Activated CD8-positive, alpha-beta memory T cell treated with anti-CD3 and anti-CD28 coated beads, Interleukin-2, amount 50 U/mL, for 1 hour (primary cell): ENCODE measurements around the gene JAK3.
"Not testable (repeated sequence)": the region's sequence is repeated elsewhere in the genome, so short reads cannot be mapped to it uniquely, and the experiment has no call there.

Source experiments
- DNase-seq: peaks from one replicate; pipeline ENCODE4 v3.0.0-alpha.2; 2020; ENCODE audit errors: extremely low read depth

Gene JAK3

DNA sequence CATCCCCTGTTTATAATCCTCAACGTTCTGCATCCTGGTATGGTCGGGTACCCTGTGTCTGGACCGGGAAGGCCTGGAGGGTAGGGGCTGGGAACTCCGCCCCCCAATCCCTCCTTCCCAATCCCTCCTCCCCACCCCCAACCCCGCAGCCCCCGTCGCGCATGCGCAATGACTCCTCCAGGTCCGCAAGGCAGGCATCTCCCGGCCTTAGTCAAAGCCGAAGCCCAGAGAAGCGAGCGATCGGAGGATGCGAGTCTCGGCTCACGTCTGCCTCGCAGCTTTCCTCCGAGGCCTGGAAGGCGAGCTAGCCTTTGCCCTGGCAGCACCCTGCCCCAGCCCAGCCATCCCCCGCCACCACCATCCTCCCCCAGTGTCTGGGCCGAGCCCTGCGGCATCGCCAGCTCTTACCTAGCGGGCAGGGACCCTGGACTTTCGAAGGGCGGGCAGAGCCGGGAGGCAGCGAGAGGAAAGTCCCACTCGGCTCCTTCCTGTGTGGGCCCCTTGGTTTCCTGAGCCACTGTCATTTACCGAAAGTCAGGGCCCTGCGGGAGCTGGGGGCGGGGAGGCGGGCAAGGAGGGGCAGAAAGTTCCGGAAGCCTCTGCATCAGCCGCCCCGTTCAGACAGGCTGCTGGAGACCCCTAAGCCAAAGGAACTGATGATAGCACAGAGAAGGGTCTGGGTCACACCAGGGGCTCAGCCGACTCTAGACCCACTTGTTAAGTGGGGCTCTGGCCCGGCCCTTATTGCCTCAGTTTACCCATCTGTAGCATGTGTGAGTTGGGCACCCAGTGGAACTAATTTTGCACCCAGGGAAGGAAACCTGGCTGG is at the start of gene JAK3:
JAK3 (minus strand) TSS at position 445 of the 829 bp plus-strand sequence. CDS start 3,565 bp downstream, outside the sequence.
- peak; percentile 64 for DNase-seq

DNA sequence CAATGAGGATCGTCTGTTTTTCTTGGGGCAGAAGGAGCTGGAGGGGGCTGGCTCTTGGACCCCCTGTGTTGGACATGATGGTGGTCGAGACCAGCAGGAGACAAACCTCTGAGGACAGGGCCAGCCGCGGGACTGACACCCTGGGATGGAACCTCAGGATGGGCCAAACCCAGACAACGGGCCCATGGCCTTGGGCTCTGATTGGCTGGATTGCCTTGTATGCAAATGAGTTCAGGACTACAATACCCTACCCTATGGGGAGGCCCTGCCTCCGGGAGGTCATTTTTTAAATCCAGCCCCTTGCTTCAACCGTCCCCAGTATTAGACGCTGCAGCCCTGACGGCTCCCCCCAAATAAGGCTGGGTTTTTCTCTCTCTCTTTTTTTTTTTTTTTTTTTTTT is 46.0 kb upstream of the JAK3 start:
- no peak for DNase-seq

DNA sequence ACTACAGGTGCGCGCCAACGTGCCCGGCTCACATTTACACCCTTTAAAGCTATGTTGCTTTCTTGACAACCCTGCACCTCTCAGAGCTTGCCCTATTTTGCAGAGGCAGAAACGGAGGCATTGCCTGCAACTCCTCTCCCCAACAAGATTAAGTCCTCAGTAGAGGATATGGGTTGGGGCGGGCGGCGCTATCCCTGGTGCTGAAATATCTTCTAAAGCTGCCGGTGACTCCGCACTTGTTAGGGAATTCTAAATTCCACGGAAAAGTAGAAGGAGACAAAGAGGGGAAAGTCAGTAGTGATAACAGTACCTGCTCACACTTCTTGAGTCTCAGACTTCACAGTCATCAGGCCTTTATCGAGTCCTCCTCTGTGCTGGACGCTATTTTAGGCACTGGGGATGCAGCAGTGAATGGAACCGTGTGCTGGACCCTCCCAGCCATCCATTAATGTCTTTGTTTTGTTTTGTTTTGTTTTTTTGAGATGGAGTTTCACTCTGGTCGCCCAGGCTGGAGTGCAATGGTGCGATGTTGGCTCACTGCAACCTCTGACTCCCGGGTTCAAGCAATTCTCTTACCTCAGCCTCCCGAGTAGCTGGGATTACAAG is 41.9 kb upstream of the JAK3 start:
- DNase-seq: no peak

DNA sequence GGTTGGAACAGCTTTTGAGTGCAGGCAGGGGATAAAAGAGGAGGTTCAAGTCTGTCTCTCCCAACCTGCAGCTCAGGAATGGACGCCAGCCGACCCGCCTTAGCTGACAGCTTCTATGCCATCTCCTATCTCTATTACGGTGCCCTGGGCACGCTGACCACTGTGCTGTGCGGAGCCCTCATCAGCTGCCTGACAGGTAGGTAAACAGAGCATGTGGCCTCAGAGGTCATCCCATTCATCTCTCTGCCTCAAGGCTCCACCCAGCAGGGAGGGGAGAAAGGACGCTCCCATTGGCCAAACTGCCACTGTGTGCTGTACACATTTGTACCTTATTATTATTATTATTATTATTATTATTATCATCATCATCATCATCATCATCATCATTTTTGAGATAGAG is 40.5 kb upstream of the JAK3 start:
- DNase-seq: no peak

DNA sequence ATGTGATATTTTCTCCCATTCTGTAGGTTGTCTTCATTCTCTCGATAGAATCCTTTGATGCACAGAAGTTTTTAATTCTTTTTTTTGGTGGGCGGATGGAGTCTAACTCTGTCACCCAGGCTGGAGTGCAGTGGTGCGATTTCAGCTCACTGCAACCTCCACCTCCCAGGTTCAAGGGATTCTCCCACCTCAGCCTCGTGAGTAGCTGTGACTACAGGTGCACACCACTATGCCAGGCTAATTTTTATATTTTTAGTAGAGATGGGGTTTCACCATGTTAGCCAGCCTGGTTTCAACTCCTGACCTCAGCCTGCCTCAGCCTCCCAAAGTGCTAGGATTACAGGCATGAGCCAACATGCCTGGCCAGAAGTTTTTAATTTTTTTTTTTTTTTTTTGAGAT is 39.4 kb upstream of the JAK3 start:
- DNase-seq: not testable (repeated sequence)

DNA sequence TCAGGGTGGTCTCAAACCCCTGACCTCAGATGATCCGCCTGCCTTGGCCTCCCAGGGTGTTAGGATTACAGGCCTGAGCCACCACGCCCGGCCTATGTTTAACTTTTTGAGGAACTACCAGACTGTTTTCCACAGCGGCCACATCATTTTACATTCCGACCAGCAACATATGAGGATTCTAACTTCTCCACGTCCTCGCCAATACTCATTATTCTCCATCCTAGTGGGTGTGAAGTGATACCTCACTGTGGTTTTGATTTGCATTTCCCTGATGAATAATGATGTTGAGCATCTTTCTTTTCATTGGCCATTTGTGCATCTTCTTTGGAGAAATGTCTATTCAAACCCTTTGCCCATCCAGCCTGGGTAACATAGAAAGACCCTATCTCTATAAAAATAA is 38.7 kb upstream of the JAK3 start:
- DNase-seq: no peak

DNA sequence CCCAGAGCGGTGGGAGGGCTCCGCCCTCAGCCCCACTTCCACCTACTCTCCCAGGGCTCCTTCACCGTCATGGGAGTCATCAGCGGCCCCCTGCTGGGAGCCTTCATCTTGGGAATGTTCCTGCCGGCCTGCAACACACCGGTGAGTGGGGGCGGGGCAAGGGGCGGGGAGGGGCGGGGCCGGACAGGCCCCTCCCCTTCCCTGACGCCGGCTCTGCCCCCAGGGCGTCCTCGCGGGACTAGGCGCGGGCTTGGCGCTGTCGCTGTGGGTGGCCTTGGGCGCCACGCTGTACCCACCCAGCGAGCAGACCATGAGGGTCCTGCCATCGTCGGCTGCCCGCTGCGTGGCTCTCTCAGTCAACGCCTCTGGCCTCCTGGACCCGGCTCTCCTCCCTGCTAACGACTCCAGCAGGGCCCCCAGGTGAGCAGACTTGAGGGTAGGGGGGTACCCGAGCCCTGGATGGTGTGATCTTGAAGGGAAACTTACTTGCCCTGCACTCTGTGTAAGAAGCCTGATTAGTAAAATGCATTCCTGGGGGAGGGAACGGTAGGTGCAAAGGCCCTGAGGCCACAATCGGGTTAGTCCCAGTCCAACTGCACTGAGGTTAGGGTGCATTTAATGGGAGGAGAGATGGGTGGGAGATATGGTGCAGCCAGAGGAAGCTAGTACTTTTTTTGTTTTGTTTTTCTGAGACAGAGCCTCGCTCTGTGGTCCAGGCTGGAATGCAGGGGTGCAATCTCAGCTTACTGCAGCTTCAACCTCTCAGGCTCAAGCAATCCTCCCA is 36.0 kb upstream of the JAK3 start:
- DNase-seq: no peak

DNA sequence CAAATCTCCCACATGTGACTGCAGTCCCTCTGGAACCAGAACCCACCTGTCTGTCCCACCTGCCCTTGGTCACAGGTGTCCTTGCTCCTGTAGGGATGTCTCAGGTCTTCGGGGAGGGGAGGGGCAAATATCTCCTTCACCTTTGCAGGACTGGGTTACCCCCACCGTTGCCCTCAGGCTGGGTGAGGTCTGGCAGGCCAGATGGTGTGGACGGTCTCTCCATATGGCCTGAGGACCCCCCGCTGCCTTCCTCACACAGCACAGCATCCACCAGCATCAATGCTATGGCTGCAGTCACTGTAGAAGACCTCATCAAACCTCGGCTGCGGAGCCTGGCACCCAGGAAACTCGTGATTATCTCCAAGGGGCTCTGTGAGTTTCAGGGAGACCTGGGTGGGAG is 33.9 kb upstream of the JAK3 start:
- no peak for DNase-seq

GRCh38 chr19:17879466-17879865 is 31.7 kb upstream of the JAK3 start:
- DNase-seq: no peak

GRCh38 chr19:17877696-17878095 is 29.9 kb upstream of the JAK3 start:
- DNase-seq: no peak

GRCh38 chr19:17874758-17875135 is 27.0 kb upstream of the JAK3 start:
- no peak for DNase-seq

DNA sequence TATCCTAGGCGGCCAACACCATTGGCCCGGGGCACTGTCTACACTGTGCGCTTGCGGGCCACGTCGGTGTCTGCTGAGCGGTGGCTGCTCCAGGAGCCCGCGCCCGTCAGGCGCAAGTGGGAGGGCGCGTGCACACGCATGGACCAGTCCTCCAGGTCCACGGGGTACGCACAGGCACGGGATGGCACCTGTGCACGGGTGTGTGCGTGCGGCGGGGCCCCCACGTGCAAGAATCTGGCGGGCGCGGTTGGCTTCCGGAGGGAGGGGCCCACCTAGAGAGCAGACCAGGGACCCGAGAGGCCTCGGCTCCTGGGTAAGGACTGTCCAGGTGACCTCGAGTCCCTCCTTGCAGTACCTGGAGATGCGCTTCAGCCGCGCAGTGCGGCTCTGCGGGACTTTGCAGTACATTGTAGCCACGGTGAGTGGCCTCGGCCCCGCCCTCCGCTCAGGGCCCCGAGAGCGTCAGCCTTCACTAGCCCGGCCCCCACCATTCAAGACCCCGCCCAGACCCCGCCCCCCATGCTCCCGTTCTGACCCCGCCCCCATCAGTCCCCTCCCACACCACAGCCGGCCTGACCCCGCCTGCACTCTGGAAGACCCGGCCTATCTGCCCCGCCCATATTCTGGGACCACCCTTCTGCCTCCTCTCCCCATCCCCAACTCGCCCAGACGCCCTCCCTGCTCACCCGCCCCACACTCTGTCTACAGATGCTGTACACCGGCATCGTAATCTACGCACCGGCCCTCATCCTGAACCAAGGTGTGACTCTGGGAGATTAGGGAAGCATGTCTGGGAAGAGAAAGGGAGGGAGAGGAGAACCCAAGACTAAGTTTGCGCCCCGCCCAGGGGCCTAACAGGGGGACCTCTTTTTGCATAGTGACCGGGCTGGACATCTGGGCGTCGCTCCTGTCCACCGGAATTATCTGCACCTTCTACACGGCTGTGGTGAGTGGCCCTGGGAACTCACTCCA is 26.3 kb upstream of the JAK3 start:
- DNase-seq: peak; percentile 26

DNA sequence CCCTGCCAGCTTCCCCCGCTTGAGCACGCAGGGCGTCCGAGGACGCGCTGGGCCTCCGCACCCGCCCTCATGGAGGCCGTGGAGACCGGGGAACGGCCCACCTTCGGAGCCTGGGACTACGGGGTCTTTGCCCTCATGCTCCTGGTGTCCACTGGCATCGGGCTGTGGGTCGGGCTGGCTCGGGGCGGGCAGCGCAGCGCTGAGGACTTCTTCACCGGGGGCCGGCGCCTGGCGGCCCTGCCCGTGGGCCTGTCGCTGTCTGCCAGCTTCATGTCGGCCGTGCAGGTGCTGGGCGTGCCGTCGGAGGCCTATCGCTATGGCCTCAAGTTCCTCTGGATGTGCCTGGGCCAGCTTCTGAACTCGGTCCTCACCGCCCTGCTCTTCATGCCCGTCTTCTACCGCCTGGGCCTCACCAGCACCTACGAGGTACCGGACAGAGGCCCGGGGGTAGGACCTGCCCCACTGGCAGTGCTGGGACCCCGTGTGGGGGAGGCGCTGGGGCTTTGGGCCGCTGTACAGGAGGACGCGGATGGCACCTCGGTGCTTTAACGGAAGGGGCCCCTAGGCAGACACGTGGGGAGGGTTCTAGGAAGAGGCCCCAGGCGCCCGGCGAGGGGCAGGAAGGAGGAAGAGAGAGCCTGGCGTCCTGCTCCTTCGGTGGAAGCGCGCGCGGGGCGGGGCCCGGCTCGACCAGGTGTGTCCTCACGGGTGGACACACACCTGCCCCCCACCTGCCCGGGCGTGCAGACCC is 24.6 kb upstream of the JAK3 start:
- no peak for DNase-seq

- DNase-seq: no peak
Observed at GRCh38 chr19:17871878-17872250, 24.1 kb upstream of the JAK3 start, which contains the start of gene SLC5A5. Gene SLC5A5 (plus strand): TSS chr19:17871945. CDS start chr19:17872320, 375 bp downstream.

DNA sequence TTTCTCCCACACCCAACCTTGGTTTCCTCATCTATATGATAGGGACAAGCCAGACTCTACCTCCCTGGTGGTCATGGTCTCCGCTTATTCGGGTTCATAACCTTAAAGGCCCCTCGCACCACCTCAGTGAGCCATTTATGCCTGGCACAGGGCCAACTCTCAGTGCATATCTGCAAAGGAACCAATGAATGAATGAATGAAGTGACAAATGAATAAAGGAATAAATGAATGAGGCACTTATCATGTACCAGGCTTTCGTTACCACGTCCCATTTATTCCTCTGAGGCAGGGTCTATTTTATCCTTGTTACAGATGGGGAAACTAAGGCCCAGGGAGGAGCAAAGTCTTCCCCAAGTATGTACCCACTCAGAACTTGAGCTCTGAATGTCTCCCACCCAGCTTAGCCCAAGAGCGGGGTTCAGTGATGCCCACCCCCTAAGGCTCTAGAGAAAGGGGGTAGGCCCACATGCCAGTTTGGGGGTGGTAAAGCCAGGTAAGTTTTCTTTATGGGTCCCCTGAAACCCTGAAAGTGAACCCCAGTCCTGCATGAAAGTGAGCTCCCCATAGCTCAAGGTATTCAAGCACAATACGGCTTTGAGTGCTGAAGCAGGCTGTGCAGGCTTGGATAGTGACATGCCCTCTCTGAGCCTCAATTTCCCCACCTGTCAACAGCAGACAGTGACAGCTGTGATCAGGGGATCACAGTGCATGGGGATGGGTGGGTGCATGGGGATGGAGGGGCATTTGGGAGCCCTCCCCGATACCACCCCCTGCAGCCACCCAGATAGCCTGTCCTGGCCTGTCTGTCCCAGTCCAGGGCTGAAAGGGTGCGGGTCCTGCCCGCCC is 23.5 kb upstream of the JAK3 start:
- DNase-seq: no peak

DNA sequence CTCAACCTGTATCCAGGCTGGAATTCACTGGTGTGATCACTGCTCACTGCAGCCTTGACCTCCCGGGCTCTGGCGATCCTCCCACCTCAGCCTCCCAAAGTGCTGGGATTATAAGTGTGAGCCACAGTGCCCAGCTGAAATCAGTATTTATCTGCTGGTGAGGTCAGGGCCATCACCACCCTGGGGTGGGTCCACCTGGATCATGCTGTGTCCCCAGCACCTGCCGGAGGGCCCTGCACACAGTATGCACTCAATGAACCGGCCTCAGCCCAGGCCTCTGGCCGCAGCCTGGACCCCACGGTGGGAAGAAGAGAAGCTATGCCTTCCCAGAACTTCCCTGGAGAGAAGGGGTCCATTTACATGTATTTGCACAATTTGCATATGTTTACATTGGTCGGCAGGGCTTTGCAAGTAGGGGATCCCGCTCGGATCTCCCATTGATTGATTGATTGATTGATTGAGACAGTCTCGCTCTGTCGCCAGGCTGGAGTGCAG is 21.4 kb upstream of the JAK3 start:
- no peak for DNase-seq

- DNase-seq: no peak
Observed at GRCh38 chr19:17868669-17869068, 20.9 kb upstream of the JAK3 start.

DNA sequence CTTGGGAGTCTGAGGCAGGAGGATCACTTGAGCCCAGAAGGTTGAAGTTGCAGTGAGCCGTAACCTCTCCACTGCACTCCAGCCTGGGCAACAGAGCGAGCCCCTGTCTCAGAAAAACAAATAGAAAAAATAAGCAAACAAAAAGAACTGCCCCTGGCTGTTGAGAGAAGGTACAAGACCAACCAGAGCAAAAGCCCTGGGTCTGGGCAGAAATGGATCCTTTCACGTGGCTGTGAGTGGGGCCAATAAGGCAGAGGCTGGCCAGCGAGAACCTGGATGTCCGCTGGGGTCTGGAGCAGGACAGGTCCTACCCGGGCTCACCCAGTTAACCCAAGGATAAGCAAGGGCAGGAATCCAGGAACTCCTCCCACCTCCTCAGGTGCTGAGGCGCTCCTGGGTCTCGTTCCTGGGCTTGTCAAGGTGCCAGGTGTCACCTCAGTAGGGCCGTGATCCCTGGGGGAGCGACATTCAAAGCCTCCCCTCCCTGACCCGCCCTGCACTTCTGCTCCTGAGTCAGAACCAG is 19.2 kb upstream of the JAK3 start:
- DNase-seq: no peak

DNA sequence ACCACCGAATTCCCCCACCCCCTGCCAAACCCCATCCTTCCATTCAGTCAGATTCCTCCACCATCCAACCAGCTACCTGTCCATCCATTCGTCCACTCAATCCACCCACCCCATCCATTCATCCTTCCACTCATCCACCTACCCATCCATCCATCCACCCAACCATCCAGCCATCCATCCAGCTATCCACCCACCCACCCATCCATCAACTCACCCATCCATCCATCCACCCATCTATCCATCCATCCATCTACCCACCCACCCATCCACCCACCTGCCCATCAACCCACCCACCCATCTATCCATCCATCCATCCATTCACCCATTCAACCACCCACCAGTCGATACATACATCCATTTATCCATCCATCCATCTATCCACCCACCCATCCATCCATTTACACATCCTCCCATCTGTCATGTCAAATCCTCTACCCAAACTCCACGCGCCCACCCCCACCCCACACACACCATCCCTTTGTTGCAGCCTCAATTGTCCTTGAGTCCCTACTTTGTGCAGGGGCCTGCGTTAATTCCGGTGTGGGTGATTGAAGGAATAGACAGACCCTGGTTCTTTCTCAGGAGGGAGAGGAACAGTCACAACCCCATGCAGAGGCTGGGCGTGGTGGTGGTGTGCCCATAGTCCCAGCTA is 18.7 kb upstream of the JAK3 start:
- no peak for DNase-seq
